IMR-90 (cell line): ENCODE results near the gene TRA2B.

Source experiments
- BHLHE40 ChIP-seq: fragments of 150-350 bp; IDR thresholded peaks from 2 replicates; pipeline ENCODE4 v1.6.1; 2016; ENCODE audit warnings: mild to moderate bottlenecking, low read depth, low read length
- CEBPB ChIP-seq: IDR thresholded peaks from 2 replicates; pipeline ENCODE4 v1.6.1; 2012; ENCODE audit warnings: low read depth, low read length, improper control_type of control experiment
- CHD1 ChIP-seq: IDR thresholded peaks from 2 replicates; pipeline ENCODE4 v1.6.1; 2012; ENCODE audit warnings: low read depth, low read length, improper control_type of control experiment
- CTCF ChIP-seq: conservative IDR thresholded peaks from 2 replicates; pipeline ENCODE4 v1.5.1; 2012; ENCODE audit warnings: mild to moderate bottlenecking, low read depth, low read length, improper control_type of control experiment
- ELK1 ChIP-seq: fragments of 150-350 bp; IDR thresholded peaks from 2 replicates; pipeline ENCODE4 v1.6.1; 2016; ENCODE audit warnings: low read depth, mild to moderate bottlenecking, low read length, moderate library complexity, borderline replicate concordance
- FOS ChIP-seq: fragments of 150-350 bp; IDR thresholded peaks from 2 replicates; pipeline ENCODE4 v1.6.1; 2016; ENCODE audit warnings: low read depth, low read length
- MAZ ChIP-seq: IDR thresholded peaks from 2 replicates; pipeline ENCODE4 v1.6.1; 2012; ENCODE audit warnings: low read depth, mild to moderate bottlenecking, low read length, improper control_type of control experiment, moderate library complexity, borderline replicate concordance
- POLR2A ChIP-seq: IDR thresholded peaks from 2 replicates; pipeline ENCODE4 v1.6.1; 2012; ENCODE audit warnings: mild to moderate bottlenecking, low read depth, low read length
- RAD21 ChIP-seq: IDR thresholded peaks from 2 replicates; pipeline ENCODE4 v1.6.1; 2012; ENCODE audit warnings: low read length, improper control_type of control experiment
- RFX5 ChIP-seq: IDR thresholded peaks from 2 replicates; pipeline ENCODE4 v1.8.0; 2012; ENCODE audit warnings: low read depth, mild to moderate bottlenecking, low read length, moderate library complexity
- SMC3 ChIP-seq: fragments of 150-350 bp; IDR thresholded peaks from 2 replicates; pipeline ENCODE4 v1.6.1; 2016; ENCODE audit warnings: low read depth, mild to moderate bottlenecking, antibody characterized with exemption, low read length, moderate library complexity

GRCh38 chr3:185942907-185943759 is 5.3 kb upstream of the TRA2B start:
- TF ChIP-seq CEBPB = peak; percentile 92
- TF ChIP-seq RAD21 = peak; percentile 65
- no peak for TF ChIP-seq POLR2A
- TF ChIP-seq CTCF = peak; percentile 85
- TF ChIP-seq BHLHE40 = no peak
- TF ChIP-seq ELK1 = no peak
- no peak for TF ChIP-seq RFX5
- no peak for TF ChIP-seq MAZ
- no peak for TF ChIP-seq CHD1
- peak; percentile 60 for TF ChIP-seq SMC3
- TF ChIP-seq FOS = no peak
